Esophagus (tissue), 2 donors: ENCODE measurements around the gene RAB39A. TPM values are rescaled to one million over a fixed set of nuclear protein-coding genes. Genes with fewer than 3 reads are reported as not detected.
"Not testable (repeated sequence)": the region's sequence is repeated elsewhere in the genome, so short reads cannot be mapped to it uniquely, and the experiment has no call there.

ENCODE experiments used
- H3K27ac ChIP-seq, 2 donors: one replicate each; pipeline ENCODE4 v1.5.1; 2013; ENCODE audit warnings: low read depth in 2 of 2, mild to moderate bottlenecking in 2 of 2, inconsistent platforms in 1 of 2, low read length in 1 of 2, moderate library complexity in 1 of 2
- H3K27me3 ChIP-seq, 2 donors: one replicate each; pipeline ENCODE4 v1.6.1; 2013; ENCODE audit warnings: low read length in 2 of 2, control low read depth in 1 of 2, mild to moderate bottlenecking in 1 of 2; ENCODE audit not compliant: insufficient read depth in 2 of 2, control insufficient read depth in 1 of 2
- H3K36me3 ChIP-seq, 2 donors: one replicate each; pipeline ENCODE4 v1.6.1; 2013; ENCODE audit warnings: low read length in 1 of 2; ENCODE audit not compliant: control insufficient read depth in 2 of 2, insufficient read depth in 2 of 2
- H3K4me1 ChIP-seq, 2 donors: one replicate each; pipeline ENCODE4 v1.6.1; 2013; ENCODE audit warnings: low read length in 1 of 2; ENCODE audit not compliant: control insufficient read depth in 2 of 2, insufficient read depth in 2 of 2
- H3K4me3 ChIP-seq, 2 donors: one replicate each; pipeline ENCODE4 v1.5.1; 2013; ENCODE audit warnings: low read length in 2 of 2, mild to moderate bottlenecking in 2 of 2, low read depth in 1 of 2, moderate library complexity in 1 of 2
- H3K9me3 ChIP-seq, 2 donors: one replicate each; pipeline ENCODE4 v1.6.1; 2013; ENCODE audit warnings: mild to moderate bottlenecking in 2 of 2, low read depth in 1 of 2, low read length in 1 of 2, moderate library complexity in 1 of 2; ENCODE audit not compliant: control insufficient read depth in 2 of 2, insufficient read depth in 1 of 2
- WGBS, 2 donors: extraction: QIAGEN DNeasy Blood & Tissue Kit; methylation state at CpG; one replicate each; pipeline ENCODE4 v1.1.7; 2013; 5-methylcytosine and 5-hydroxymethylcytosine counted together
- polyA plus RNA-seq, 2 donors: library from polyadenylated mRNA; stranded (reverse); fragments of 200-250 nt; gene quantifications; one replicate each; pipeline ENCODE4 v1.2.3, GENCODE V29; 2013
- donor health status: healthy with polysubstance abuse.
- donor health status: Bipolar disorder and iron deficiency.

Gene RAB39A
- under 1 TPM in 1 of 2 donors, not detected in 1; 0.04 TPM for polyA plus RNA-seq

- no peak within 1 kb of the TSS for H3K27ac ChIP-seq
- 1 to 4% methylated on average over 44 to 61 of the region's 61 CpGs for WGBS, 2 donors
- H3K4me1 ChIP-seq: peaks cover 0 to 5% of the 10 kb centered on the region in 2 donors
- H3K27me3 ChIP-seq: peaks cover 0 to 4% of the 10 kb centered on the region in 2 donors
- H3K9me3 ChIP-seq: peaks cover 0 to 3% of the 10 kb centered on the region in 2 donors
- peak within 1 kb of the TSS; percentile 27 to 34 for H3K4me3 ChIP-seq
- no peaks in the 10 kb centered on the region for H3K36me3 ChIP-seq
These were observed at the start of gene RAB39A for GRCh38 chr11:107928046-107928766. Gene RAB39A, plus strand, starts transcription at chr11:107928448. Its CDS starts 121 bp downstream, at chr11:107928569.

- not testable (repeated sequence) for H3K27ac ChIP-seq, H3K4me3 ChIP-seq, H3K4me1 ChIP-seq, H3K9me3 ChIP-seq, H3K27me3 ChIP-seq, H3K36me3 ChIP-seq
- 96 to 98% methylated on average over 8 to 9 of the region's 9 CpGs for WGBS, 2 donors
These were observed 46.8 kb upstream of the RAB39A start for GRCh38 chr11:107881471-107881870.

- Histone ChIP-seq H3K4me1 (no peaks in the 10 kb centered on the region), H3K4me3 (no peak overlapping the region), H3K27me3 (no peaks in the 10 kb centered on the region), H3K36me3 (no peaks in the 10 kb centered on the region), H3K27ac (no peak overlapping the region), H3K9me3 (no peaks in the 10 kb centered on the region)
- 95 to 98% methylated on average over 3 of the region's 3 CpGs for WGBS, 2 donors
These were observed 46.0 kb upstream of the RAB39A start for GRCh38 chr11:107882095-107882820.

- WGBS, 2 donors: 37 to 39% methylated on average over 1 of the region's 1 CpG
- H3K9me3 ChIP-seq: no peaks in the 10 kb centered on the region
- H3K27me3 ChIP-seq: no peaks in the 10 kb centered on the region
- H3K4me1 ChIP-seq: no peaks in the 10 kb centered on the region
- H3K36me3 ChIP-seq: no peaks in the 10 kb centered on the region
- H3K4me3 ChIP-seq: no peak overlapping the region
- H3K27ac ChIP-seq: no peak overlapping the region
These were observed 30.0 kb upstream of the RAB39A start for GRCh38 chr11:107898270-107898669.

GRCh38 chr11:107908211-107908610 is 20.0 kb upstream of the RAB39A start:
- 57 to 82% methylated on average over 23 of the region's 23 CpGs for WGBS, 2 donors
- no peak overlapping the region for H3K27ac ChIP-seq
- no peaks in the 10 kb centered on the region for H3K27me3 ChIP-seq

GRCh38 chr11:107912415-107912814 is 15.8 kb upstream of the RAB39A start:
- H3K36me3 ChIP-seq, H3K27ac ChIP-seq, H3K4me3 ChIP-seq, H3K4me1 ChIP-seq, H3K9me3 ChIP-seq, H3K27me3 ChIP-seq: not testable (repeated sequence)
- WGBS, 2 donors: 96% methylated on average over 26 to 36 of the region's 38 CpGs

More at GRCh38 chr11:107908211-107908610, 20.0 kb upstream of the RAB39A start:
- H3K4me3 ChIP-seq: no peak overlapping the region
- H3K4me1 ChIP-seq: no peaks in the 10 kb centered on the region
- H3K9me3 ChIP-seq: no peaks in the 10 kb centered on the region
- no peaks in the 10 kb centered on the region for H3K36me3 ChIP-seq

GRCh38 chr11:107915229-107915628 is 13.0 kb upstream of the RAB39A start:
- H3K4me3 ChIP-seq: no peak overlapping the region
- no peaks in the 10 kb centered on the region for H3K27me3 ChIP-seq
- H3K4me1 ChIP-seq: no peaks in the 10 kb centered on the region
- 90 to 93% methylated on average over 5 of the region's 5 CpGs for WGBS, 2 donors
- H3K36me3 ChIP-seq: no peaks in the 10 kb centered on the region
- no peaks in the 10 kb centered on the region for H3K9me3 ChIP-seq
- no peak overlapping the region for H3K27ac ChIP-seq

GRCh38 chr11:107916671-107917241 is 11.5 kb upstream of the RAB39A start:
- H3K36me3 ChIP-seq: no peaks in the 10 kb centered on the region
- no peaks in the 10 kb centered on the region for H3K9me3 ChIP-seq
- H3K4me3 ChIP-seq: no peak overlapping the region
- no peaks in the 10 kb centered on the region for H3K4me1 ChIP-seq
- no peak overlapping the region for H3K27ac ChIP-seq
- 38% methylated on average over 11 to 13 of the region's 13 CpGs for WGBS, 2 donors
- no peaks in the 10 kb centered on the region for H3K27me3 ChIP-seq

GRCh38 chr11:107921997-107922396 is 6.3 kb upstream of the RAB39A start:
- WGBS, 2 donors: 76 to 79% methylated on average over 1 of the region's 1 CpG
- no peak overlapping the region for H3K27ac ChIP-seq

More at GRCh38 chr11:107921997-107922396, 6.3 kb upstream of the RAB39A start:
- Histone ChIP-seq H3K4me3 (no peak overlapping the region), H3K27me3 (no peaks in the 10 kb centered on the region), H3K4me1 (no peaks in the 10 kb centered on the region), H3K36me3 (no peaks in the 10 kb centered on the region), H3K9me3 (no peaks in the 10 kb centered on the region)
